ENCODE measurements around the gene LYZL4. TPM values are rescaled to one million over a fixed set of nuclear protein-coding genes. Genes with fewer than 3 reads are reported as not detected.

The LYZL4 gene
- total RNA-seq, 1 experiment from 2014 or later = not detected

DNA sequence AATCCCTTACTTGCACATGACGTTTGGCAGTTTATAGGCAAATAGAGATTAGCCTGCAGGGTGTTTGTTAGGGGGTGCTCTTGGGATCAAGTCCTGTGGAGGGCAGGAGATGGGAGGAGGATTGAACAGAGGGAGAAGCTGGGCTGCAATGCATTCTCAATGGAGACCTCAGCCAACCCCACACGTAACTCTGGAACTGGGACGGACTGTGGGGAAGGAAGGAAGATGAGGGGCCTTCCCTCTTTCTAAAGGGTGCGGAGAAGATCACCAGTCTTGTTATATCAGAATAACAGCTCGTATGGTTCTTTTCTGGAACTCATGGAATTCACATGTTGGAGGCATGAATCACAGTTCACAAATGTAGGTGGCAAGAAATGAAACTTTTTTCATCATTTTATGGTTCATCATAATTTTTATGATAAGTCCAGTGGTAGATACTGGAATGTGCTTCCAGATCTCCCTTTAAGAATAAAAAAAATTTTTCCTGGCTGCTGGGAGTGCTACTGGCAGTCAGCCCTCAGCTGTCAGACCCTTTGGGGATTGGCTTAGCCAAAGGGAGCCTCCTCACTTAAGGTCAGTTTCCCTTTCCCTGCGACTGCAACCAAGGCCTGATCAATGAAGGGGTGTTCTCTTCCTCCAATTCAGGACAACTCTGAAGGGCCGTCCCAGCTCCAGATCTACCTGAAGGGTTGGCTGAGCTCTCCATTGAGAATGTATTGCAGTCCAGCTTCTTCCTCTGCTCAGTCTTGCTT, 20.5 kb upstream of the LYZL4 start:
- DNase-seq (ENCODE audit: low spot score) = no peak
- in situ Hi-C loops (cut with HindIII; ENCODE audit: low sequenced_read_pairs) = no loop called here

GRCh38 chr3:42428830-42429229, 18.4 kb upstream of the LYZL4 start:
- DNase-seq (ENCODE audit: low spot score) = no peak
- in situ Hi-C loops (cut with HindIII; ENCODE audit: low sequenced_read_pairs) = no loop called here

- in situ Hi-C loops (cut with HindIII; ENCODE audit: low sequenced_read_pairs) = no loop called here
- DNase-seq (ENCODE audit: low spot score) = no peak
Measured at GRCh38 chr3:42425736-42426407, 15.5 kb upstream of the LYZL4 start.

DNA sequence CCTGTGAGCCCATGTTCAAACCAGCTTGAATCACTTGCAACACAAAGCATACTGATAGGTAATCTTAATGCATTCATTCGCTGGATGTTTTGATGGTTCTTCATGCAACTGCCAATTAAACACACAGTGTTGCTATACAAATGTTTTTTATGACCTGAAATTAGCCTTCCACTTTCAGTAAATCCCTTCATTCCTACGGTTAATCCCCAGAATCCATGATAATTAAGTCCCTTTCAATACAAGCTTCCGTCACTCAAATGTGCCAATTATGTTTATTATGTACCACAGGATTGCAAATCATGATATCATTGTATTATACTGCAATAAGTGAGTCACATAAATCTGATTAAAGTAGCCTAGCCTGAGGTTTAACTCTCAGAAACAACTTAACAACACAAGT, 14.5 kb upstream of the LYZL4 start:
- DNase-seq (ENCODE audit: low spot score) = no peak
- in situ Hi-C loops (cut with HindIII; ENCODE audit: low sequenced_read_pairs) = no loop called here

DNA sequence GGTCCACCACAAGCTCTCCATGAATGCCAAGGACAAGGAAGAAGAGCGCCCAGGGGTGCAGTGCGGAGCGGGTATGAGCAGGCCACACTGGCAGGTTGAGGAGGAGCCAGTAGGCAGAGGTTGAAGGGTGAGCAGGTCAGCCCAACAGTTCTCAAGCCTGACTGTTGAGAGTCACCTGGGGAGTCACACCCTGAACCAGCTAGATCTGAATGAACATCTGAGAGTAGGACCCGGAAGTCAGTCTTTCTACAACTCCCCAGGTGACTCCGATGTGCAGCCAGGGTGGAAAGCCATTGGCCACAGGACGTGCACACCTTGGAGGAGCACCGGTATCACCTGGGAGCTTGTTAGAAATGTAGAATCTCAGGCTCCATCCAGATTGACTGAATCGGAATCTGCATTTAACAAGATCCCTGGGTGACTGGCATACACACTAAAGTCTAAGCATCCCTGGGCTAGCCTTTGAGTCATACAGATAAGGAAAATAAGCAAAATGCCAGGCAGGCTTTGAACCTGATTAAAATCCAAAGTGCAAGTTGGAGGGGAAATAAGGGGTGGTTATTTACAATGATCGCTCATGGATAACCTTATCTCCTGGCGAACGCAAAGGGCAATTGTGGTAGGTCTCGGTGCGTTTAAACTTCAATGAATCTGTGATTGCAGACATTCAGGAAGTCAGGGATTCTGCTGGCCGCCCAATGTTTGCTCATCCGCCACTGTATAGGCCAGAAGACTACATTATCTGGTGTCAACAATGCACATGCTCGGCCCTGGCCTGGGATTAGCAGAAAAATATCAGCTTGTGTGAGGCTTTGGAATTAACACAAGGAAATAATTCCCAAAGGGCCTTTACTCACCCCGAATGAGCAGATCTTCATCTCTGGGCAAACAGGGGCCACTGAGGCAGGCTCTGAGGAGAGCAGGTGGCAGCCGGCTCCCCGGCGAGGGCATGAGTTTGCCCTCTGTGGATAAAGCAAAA, 11.7 kb upstream of the LYZL4 start:
- in situ Hi-C loops (cut with HindIII; ENCODE audit: low sequenced_read_pairs) = no loop called here
- DNase-seq (ENCODE audit: low spot score) = no peak

DNA sequence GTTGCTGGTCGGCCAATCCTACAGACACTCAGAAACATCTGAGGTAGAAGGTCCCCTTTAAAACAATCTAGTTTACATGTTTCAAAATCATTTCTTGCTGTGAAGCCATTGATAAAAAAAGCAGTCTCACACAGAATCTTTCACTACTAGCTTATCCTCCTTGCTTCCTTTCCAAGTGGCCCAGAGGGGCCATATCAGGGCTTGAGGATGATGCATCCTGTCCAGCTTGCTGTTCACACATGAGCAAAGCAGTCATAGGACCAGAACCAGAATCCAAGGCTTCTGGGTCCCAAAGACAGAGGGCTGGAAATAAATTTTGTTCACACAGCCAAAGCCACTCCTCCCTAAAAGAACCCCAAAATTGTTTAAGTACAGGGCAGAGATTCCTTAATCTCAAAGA, 9.2 kb upstream of the LYZL4 start:
- no peak for DNase-seq (ENCODE audit: low spot score)
- in situ Hi-C loops (cut with HindIII; ENCODE audit: low sequenced_read_pairs) = no loop called here

DNA sequence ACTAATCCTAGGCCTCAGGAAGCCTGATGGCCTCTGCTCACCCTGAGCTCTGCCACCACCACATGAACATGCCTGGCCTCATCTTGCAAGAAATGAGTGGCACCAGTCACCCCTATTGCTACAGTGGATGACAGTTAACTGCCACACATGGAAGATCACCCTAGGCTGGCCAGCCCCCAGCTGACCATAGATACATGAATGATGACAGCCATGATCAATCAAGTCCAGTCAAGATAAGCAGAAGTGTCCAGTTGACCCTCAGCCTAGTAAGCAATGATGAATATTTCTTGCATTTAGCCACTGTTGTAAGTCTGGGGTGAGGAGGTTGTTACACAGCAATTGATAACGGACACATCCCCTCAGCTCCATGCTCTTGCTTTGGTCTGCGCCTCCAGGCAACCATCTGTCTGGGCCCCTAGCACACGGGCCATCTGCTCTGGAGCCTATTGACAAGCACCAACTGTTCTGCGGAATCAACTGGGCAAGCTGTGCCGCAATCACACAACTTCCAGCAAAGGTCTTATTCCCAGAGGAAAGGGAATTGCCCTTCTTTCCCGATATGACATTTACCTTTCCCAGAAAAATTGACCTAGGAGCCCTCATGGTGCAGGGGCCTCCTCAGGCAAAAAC, 2.2 kb upstream of the LYZL4 start:
- in situ Hi-C loops (cut with HindIII; ENCODE audit: low sequenced_read_pairs) = no loop called here
- no peak for DNase-seq (ENCODE audit: low spot score)

- no peak for DNase-seq (ENCODE audit: low spot score)
- in situ Hi-C loops (cut with HindIII; ENCODE audit: low sequenced_read_pairs) = no loop called here
Measured at GRCh38 chr3:42411429-42411828, 1.0 kb upstream of the LYZL4 start.

DNA sequence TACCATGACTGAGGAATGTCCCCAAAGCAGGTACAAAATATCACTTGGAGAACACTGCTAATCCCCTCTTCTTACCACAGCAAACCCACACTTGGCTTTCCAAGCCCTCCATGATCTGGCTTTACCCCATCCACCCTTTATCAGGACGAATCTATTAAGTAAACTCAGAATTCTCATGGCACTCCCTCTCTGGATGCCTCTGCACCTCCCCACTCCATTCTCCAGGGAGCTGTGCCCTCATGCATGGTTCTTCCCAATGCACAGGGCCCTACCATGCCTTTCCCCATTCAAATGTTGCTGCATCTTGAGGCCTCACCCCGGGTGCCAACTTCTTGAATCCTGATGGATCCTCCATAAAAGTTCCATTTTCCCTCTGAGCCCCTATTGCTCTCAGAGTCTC, 2.3 kb downstream of the LYZL4 start:
- no peak for DNase-seq (ENCODE audit: low spot score)
- in situ Hi-C loops (cut with HindIII; ENCODE audit: low sequenced_read_pairs) = no loop called here

- no peak for DNase-seq (ENCODE audit: low spot score)
Measured at GRCh38 chr3:42406727-42407450, 3.5 kb downstream of the LYZL4 start.

DNA sequence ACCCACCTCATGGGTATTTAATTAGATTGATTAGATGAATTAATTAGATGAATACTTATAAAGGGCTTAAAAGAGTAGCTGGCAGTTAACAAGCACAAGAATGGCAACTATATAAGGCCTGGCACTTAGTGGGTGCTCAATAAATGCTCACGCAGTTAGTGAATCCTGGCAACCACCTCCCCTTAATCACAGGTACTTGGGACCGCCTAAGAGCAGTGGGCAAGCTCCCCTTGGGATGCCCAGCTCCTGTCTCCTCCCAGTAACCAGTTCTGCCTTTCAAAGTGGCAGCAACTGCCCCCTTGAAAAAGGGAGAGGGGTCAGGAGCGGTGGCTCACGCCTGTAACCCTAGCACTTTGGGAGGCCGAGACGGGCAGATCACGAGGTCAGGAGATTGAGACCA, 4.6 kb downstream of the LYZL4 start:
- in situ Hi-C loops (cut with HindIII; ENCODE audit: low sequenced_read_pairs) = no loop called here
- no peak for DNase-seq (ENCODE audit: low spot score)

More at GRCh38 chr3:42406727-42407450, 3.5 kb downstream of the LYZL4 start:
- in situ Hi-C loops (cut with HindIII; ENCODE audit: low sequenced_read_pairs) = no loop called here

DNA sequence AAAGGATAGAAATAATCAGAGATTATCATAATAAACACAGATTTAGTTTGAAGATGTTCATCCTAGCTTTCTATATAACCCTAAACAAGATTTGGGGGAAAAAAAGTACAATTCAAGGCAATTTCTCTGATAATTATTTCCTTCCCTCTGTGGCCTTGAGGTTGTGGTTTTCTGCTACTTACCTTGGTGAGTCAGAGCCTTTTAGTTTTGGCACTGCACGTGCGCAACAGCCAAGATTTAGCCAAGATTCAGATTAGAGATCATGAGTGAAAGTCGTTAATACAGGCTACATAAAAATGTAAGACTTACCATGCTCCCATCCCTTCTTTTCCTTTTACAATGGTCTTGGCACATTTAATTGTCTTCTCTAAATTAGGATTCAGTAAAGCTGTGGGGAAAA, 6.7 kb downstream of the LYZL4 start:
- in situ Hi-C loops (cut with HindIII; ENCODE audit: low sequenced_read_pairs) = no loop called here
- no peak for DNase-seq (ENCODE audit: low spot score)

DNA sequence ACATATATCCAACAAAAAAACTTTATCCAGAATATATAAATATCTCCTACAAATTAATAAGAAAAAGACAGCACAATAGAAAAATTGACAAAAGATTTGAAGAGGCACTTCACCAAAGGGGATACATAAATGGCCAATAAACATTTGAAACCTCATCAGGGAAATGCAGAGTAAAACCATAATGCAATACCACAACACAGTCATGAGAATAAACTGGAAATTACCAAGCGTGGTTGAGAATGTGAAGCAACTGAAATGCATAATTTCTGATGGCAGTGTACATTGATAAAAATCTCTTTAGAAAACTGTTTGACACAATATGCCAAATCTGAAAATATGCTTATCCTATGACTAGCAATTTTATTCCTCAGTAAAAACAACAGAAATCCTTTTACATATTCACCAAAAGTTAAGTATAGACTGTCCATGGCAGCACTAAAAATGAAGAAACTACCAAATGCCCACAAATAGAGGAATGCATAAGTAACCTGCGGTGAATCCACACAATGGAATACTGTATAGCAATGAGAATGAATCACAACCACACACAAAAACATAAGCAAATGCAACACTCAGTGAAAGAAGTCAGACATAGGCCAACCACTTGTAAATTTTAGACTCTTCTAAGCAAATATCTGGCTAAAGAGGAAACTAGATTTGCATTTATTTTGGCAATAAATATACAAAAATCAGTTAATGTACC, 7.9 kb downstream of the LYZL4 start:
- in situ Hi-C loops (cut with HindIII; ENCODE audit: low sequenced_read_pairs) = no loop called here
- DNase-seq (ENCODE audit: low spot score) = no peak

DNA sequence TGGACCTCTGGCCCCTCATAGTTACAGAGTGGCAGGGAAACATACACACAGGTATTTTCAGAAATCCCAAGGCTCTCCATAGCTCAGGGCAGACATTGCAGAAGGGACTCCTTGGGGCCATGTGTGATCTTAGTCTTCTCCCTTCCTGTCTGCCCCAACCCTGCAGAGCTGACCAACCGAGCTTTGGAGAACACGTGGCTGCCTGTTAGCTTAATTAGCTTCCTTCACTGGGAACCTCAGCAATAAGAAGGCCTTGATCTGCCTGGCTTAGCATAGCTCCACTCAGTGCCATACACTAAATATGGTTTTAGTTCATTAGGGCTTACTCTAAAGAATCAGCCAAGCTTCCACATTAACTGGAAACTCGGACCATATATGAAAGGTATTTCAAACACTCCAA, 12.3 kb downstream of the LYZL4 start:
- no peak for DNase-seq (ENCODE audit: low spot score)
- in situ Hi-C loops (cut with HindIII; ENCODE audit: low sequenced_read_pairs) = no loop called here

GRCh38 chr3:42397644-42398043, 12.8 kb downstream of the LYZL4 start:
- DNase-seq (ENCODE audit: low spot score) = no peak
- in situ Hi-C loops (cut with HindIII; ENCODE audit: low sequenced_read_pairs) = no loop called here

DNA sequence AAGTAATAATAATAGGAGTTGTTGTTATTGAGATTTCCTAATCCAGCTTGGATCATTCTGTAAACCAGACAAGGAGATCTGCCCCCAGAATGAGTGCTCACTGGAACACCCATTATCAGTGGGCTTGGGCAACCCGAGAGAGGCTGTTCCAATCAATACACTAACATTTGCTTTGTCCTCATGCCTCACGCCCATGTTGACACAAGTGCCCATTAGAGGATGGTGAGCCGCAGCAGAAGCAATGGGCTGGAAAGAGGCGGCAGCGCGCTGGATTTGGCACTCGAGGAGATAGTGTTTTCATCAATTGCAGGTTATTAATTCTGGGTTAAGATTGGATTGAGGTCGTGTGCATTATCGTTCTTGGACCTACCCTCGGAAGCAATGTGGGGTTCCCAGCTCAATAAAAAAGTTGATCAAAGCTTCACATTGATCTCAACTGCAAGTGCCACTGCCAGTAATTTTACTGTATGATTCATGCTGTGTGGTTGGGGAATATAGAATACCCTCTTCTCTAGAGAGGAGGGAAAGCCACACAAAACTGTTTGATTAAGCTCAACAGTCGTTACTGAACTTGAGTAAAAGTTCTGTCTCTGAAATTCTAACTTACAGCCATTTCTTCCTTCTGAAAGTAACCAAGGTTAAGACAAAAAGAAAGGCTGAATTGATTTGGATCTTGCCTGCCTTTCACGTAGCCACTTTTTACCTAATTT, 15.7 kb downstream of the LYZL4 start:
- in situ Hi-C loops (cut with HindIII; ENCODE audit: low sequenced_read_pairs) = no loop called here
- no peak for DNase-seq (ENCODE audit: low spot score)

DNA sequence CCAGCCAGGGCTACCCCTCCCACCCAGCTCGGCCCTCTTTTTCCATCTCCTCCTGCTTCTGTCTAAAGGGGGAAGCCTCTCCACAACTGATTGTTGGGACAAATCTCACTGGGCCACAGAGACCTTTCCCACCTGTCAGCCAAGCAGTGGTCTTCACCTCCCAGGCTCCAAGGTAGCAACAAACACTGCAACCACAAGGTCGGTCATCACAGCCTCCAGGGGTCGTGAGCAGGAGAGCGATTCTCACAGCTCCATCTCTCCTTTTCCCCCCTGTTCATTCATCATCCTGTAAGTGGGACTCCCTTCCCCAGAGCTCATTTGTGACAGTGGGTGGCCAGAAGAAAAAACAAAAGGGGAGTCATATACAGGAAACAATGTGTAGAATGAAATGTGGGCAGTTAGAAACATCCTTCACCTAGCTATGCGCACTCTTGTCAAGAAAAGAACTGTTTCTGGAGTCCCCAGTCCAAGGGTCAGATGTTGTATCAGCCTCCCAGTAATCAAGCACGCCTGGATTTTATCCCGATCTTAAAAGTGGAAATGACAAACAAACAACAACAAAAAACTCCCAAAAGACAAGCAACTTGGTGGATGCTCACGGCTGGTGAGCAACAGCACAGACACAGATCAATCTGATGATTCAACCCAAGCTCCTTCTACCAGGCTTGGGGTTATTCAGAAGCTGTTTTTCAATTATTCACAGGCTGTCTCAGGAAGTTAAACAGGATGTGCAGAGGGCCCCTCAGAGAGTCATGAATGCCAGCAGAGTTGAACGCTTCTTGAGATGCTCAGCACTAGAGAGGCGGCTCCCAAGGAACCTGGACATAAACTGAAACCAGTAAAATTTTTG, 22.4 kb downstream of the LYZL4 start:
- in situ Hi-C loops (cut with HindIII; ENCODE audit: low sequenced_read_pairs) = no loop called here
- no peak for DNase-seq (ENCODE audit: low spot score)

All from G401 (cell line).